ENCODE data around the gene HSDL1.

The HSDL1 gene

GRCh38 chr16:84161037-84161436 is 16.1 kb upstream of the HSDL1 start:
- TF ChIP-seq GATA2 (IDR thresholded peaks at IDR 0.05; ENCODE audit: low read depth, low read length) = no peak
- TF ChIP-seq GATA3 (IDR thresholded peaks at IDR 0.05; ENCODE audit: low read depth, low read length) = no peak

GRCh38 chr16:84159800-84160199 is 14.8 kb upstream of the HSDL1 start:
- TF ChIP-seq GATA2 (IDR thresholded peaks at IDR 0.05; ENCODE audit: low read depth, low read length) = no peak

- TF ChIP-seq GATA3 (IDR thresholded peaks at IDR 0.05; ENCODE audit: low read depth, low read length) = no peak
- TF ChIP-seq GATA2 (IDR thresholded peaks at IDR 0.05; ENCODE audit: low read depth, low read length) = no peak
These were observed 14.0 kb upstream of the HSDL1 start for GRCh38 chr16:84159007-84159406.

- TF ChIP-seq GATA3 (IDR thresholded peaks at IDR 0.05; ENCODE audit: low read depth, low read length) = no peak
- TF ChIP-seq GATA2 (IDR thresholded peaks at IDR 0.05; ENCODE audit: low read depth, low read length) = no peak
These were observed 11.4 kb upstream of the HSDL1 start for GRCh38 chr16:84156342-84156784.

- TF ChIP-seq GATA2 (IDR thresholded peaks at IDR 0.05; ENCODE audit: low read depth, low read length) = no peak
- no peak for TF ChIP-seq GATA3 (IDR thresholded peaks at IDR 0.05; ENCODE audit: low read depth, low read length)
These were observed 10.8 kb upstream of the HSDL1 start for GRCh38 chr16:84155771-84156170.

- no peak for TF ChIP-seq GATA2 (IDR thresholded peaks at IDR 0.05; ENCODE audit: low read depth, low read length)
- TF ChIP-seq GATA3 (IDR thresholded peaks at IDR 0.05; ENCODE audit: low read depth, low read length) = no peak
These were observed 10.2 kb upstream of the HSDL1 start for GRCh38 chr16:84155226-84155625.

GRCh38 chr16:84153660-84154214 is 8.8 kb upstream of the HSDL1 start:
- TF ChIP-seq GATA2 (IDR thresholded peaks at IDR 0.05; ENCODE audit: low read depth, low read length) (no peak), GATA3 (IDR thresholded peaks at IDR 0.05; ENCODE audit: low read depth, low read length) (no peak)

GRCh38 chr16:84150926-84151325 is 5.9 kb upstream of the HSDL1 start:
- TF ChIP-seq GATA3 (IDR thresholded peaks at IDR 0.05; ENCODE audit: low read depth, low read length) (no peak), GATA2 (IDR thresholded peaks at IDR 0.05; ENCODE audit: low read depth, low read length) (no peak)

GRCh38 chr16:84144209-84144858 is 643 bp downstream of the HSDL1 start:
- TF ChIP-seq GATA3 (IDR thresholded peaks at IDR 0.05; ENCODE audit: low read depth, low read length) (no peak), GATA2 (IDR thresholded peaks at IDR 0.05; ENCODE audit: low read depth, low read length) (no peak)

- TF ChIP-seq GATA2 (IDR thresholded peaks at IDR 0.05; ENCODE audit: low read depth, low read length) = no peak
- TF ChIP-seq GATA3 (IDR thresholded peaks at IDR 0.05; ENCODE audit: low read depth, low read length) = no peak
These were observed 1.2 kb downstream of the HSDL1 start for GRCh38 chr16:84143784-84144199.

GRCh38 chr16:84143081-84143480 is 1.9 kb downstream of the HSDL1 start:
- TF ChIP-seq GATA2 (IDR thresholded peaks at IDR 0.05; ENCODE audit: low read depth, low read length) (no peak), GATA3 (IDR thresholded peaks at IDR 0.05; ENCODE audit: low read depth, low read length) (no peak)

GRCh38 chr16:84141143-84141670 is 3.8 kb downstream of the HSDL1 start:
- TF ChIP-seq GATA2 (IDR thresholded peaks at IDR 0.05; ENCODE audit: low read depth, low read length) (no peak), GATA3 (IDR thresholded peaks at IDR 0.05; ENCODE audit: low read depth, low read length) (no peak)

- TF ChIP-seq GATA2 (IDR thresholded peaks at IDR 0.05; ENCODE audit: low read depth, low read length) (no peak), GATA3 (IDR thresholded peaks at IDR 0.05; ENCODE audit: low read depth, low read length) (no peak)
These were observed 5.2 kb downstream of the HSDL1 start for GRCh38 chr16:84139628-84140258.

- TF ChIP-seq GATA3 (IDR thresholded peaks at IDR 0.05; ENCODE audit: low read depth, low read length) = no peak
- no peak for TF ChIP-seq GATA2 (IDR thresholded peaks at IDR 0.05; ENCODE audit: low read depth, low read length)
These were observed 6.0 kb downstream of the HSDL1 start for GRCh38 chr16:84138824-84139627.

All from SH-SY5Y (cell line).